Activated naive CD8-positive, alpha-beta T cell treated with anti-CD3 and anti-CD28 coated beads, Interleukin-2, amount 10 ng/mL, durations not matched to agents 7 days and 5 days (primary cell): ENCODE data around the gene MYLK3. TPM values are rescaled to one million over a fixed set of nuclear protein-coding genes. Genes with fewer than 3 reads are reported as not detected.

Experiments
- ATAC-seq: fragments of 150-1000 bp; cut with Tn5 transposase; one replicate; pipeline ENCODE4 v1.10.0; 2021; ENCODE audit warnings: low read depth, moderate library complexity
- POLR2A ChIA-PET: fragments of 350-600 bp; sonication (Branson Sonifier 250); formaldehyde crosslinking; loops from one replicate; lab custom pipeline; 2021; ENCODE audit warnings: antibody characterized with exemption; lab: Charles Lee
- DNase-seq: peaks from one replicate; pipeline ENCODE4 v3.0.0; 2021
- H3K27ac Mint-ChIP-seq: one replicate; pipeline ENCODE4 v1.8.0; 2022; ENCODE audit warnings: mild to moderate bottlenecking, mixed read lengths
- H3K27me3 Mint-ChIP-seq: one replicate; pipeline ENCODE4 v1.8.0; 2022; ENCODE audit warnings: mild to moderate bottlenecking, moderate library complexity, mixed read lengths
- H3K36me3 Mint-ChIP-seq: one replicate; pipeline ENCODE4 v1.8.0; 2021; ENCODE audit warnings: mild to moderate bottlenecking, mixed read lengths
- H3K4me1 Mint-ChIP-seq: one replicate; pipeline ENCODE4 v1.8.0; 2021; ENCODE audit warnings: mixed read lengths
- H3K4me3 Mint-ChIP-seq: one replicate; pipeline ENCODE4 v1.8.0; 2022; ENCODE audit warnings: mild to moderate bottlenecking, moderate library complexity, mixed read lengths
- H3K9me3 Mint-ChIP-seq: one replicate; pipeline ENCODE4 v1.8.0; 2021; ENCODE audit warnings: mixed read lengths
- total RNA-seq, 2 experiments: library from RNA; stranded (reverse); gene quantifications; one replicate each; pipeline ENCODE4 v1.2.3, GENCODE V29; 2021

The MYLK3 gene
- total RNA-seq, 2 experiments from 2014 or later: 0.61 TPM; not detected in 1

DNA sequence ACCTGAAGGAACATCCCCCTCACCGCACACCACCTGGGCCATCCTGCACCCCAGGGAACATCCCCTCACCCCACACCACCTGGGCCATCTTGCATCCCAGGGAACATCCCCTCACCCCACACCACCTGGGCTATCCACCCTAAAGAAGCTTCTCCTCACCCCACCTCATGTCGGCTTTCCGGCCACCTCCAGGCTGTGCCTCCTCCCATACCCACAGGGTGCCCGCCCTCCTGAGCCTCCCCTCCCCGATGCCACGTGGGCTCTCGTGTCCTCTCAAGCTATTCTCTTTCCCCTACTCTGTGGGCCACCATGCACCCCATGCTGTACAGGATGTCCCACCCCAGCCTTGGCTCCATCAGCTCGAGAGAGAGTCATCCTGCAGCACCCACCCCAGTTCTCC is 18.0 kb downstream of the MYLK3 start:
- H3K4me1 Mint-ChIP-seq: no peaks in the 10 kb centered on the region
- H3K36me3 Mint-ChIP-seq: no peaks in the 10 kb centered on the region
- no peak overlapping the region for H3K4me3 Mint-ChIP-seq
- DNase-seq: no peak
- peaks cover 6% of the 10 kb centered on the region for H3K9me3 Mint-ChIP-seq
- no peak overlapping the region for H3K27ac Mint-ChIP-seq
- ATAC-seq: no peak
- POLR2A ChIA-PET: no interaction called here
- H3K27me3 Mint-ChIP-seq: peaks cover 2% of the 10 kb centered on the region

GRCh38 chr16:46729326-46729995 is 18.7 kb downstream of the MYLK3 start:
- POLR2A ChIA-PET: no interaction called here
- peaks cover 7% of the 10 kb centered on the region for H3K9me3 Mint-ChIP-seq
- ATAC-seq (no peak), DNase-seq (no peak)
- H3K4me1 Mint-ChIP-seq: no peaks in the 10 kb centered on the region
- peaks cover 2% of the 10 kb centered on the region for H3K27me3 Mint-ChIP-seq
- no peaks in the 10 kb centered on the region for H3K36me3 Mint-ChIP-seq
- H3K4me3 Mint-ChIP-seq: no peak overlapping the region
- no peak overlapping the region for H3K27ac Mint-ChIP-seq

DNA sequence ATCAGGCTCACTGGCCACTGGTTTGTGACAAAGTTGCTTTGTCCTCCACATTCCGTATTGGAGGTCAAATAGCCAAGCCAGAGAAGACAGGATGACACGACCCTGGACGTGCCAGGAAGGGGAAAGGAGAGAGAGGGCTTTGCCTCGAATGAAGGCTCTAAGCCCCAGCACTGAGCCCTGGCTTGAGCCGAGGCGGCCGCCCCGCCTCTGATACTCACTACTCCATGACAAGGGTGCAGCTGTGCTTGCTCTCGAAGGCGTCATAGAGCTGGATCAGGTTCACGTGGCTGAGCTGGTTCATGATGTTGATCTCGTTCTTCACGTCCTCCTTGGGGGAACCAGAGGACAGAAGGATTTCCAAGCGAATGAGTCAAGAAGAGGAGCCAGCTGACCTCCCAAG is 19.3 kb downstream of the MYLK3 start:
- no peak for ATAC-seq
- Mint-ChIP-seq H3K4me3 (no peak overlapping the region), H3K9me3 (peaks cover 7% of the 10 kb centered on the region), H3K4me1 (no peaks in the 10 kb centered on the region), H3K36me3 (no peaks in the 10 kb centered on the region), H3K27me3 (peaks cover 3% of the 10 kb centered on the region), H3K27ac (no peak overlapping the region)
- POLR2A ChIA-PET: no interaction called here
- no peak for DNase-seq

DNA sequence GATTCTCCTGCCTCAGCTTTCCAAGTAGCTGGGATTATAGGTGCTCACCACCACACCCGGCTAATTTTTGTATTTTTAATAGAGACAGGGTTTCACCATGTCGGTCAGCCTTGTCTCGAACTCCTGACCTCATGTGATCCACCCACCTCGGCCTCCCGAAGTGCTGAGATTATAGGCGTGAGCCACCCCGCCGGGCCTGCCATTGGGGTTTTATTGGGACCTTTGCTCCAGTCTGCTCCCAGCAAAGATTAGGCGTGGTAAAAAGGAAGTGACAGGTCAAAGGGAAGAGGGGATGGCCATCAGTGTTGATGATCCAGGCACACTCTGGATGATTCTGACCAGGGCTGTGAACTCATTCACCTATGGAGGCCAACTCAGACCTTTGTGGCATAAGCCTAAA is 20.5 kb downstream of the MYLK3 start:
- Mint-ChIP-seq H3K4me3 (no peak overlapping the region), H3K4me1 (no peaks in the 10 kb centered on the region), H3K27me3 (peaks cover 5% of the 10 kb centered on the region), H3K27ac (no peak overlapping the region), H3K36me3 (no peaks in the 10 kb centered on the region), H3K9me3 (peaks cover 7% of the 10 kb centered on the region)
- DNase-seq: no peak
- POLR2A ChIA-PET: no interaction called here
- ATAC-seq: no peak

- Mint-ChIP-seq H3K27ac (no peak overlapping the region), H3K4me1 (no peaks in the 10 kb centered on the region), H3K4me3 (no peak overlapping the region), H3K36me3 (no peaks in the 10 kb centered on the region), H3K9me3 (peaks cover 7% of the 10 kb centered on the region), H3K27me3 (peaks cover 5% of the 10 kb centered on the region)
- POLR2A ChIA-PET: no interaction called here
- DNase-seq (no peak), ATAC-seq (no peak)
Measured at GRCh38 chr16:46727184-46727583, 21.0 kb downstream of the MYLK3 start.

GRCh38 chr16:46721885-46722284 is 26.3 kb downstream of the MYLK3 start:
- Mint-ChIP-seq H3K27ac (no peak overlapping the region), H3K36me3 (no peaks in the 10 kb centered on the region), H3K4me3 (no peak overlapping the region), H3K4me1 (no peaks in the 10 kb centered on the region), H3K27me3 (peaks cover 5% of the 10 kb centered on the region), H3K9me3 (peaks cover 7% of the 10 kb centered on the region)
- no peak for ATAC-seq
- POLR2A ChIA-PET: no interaction called here
- DNase-seq: no peak

GRCh38 chr16:46720619-46721018 is 27.5 kb downstream of the MYLK3 start:
- ATAC-seq: no peak
- H3K27ac Mint-ChIP-seq: no peak overlapping the region

DNA sequence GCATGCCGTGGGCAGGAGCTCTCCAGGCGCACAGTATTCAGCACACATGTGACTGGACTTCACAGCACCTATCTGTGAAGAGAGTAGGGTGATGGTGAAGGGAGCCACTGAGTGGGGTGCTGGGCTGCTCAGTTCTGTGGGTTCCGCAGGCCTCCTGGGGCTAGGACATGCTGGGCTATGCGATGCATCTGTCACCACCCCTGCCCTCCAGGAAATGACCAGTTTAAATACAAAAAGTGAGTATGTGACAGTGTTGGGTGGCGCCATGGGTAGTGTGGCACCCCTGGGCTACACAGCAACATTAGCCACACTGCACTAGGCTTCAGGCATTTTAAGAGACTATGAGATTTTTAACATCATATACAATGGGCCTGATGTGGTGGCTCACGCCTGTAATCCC is 28.6 kb downstream of the MYLK3 start:
- no peaks in the 10 kb centered on the region for H3K9me3 Mint-ChIP-seq
- peaks cover 3% of the 10 kb centered on the region for H3K27me3 Mint-ChIP-seq
- H3K36me3 Mint-ChIP-seq: no peaks in the 10 kb centered on the region
- ATAC-seq (no peak), DNase-seq (no peak)
- POLR2A ChIA-PET: no interaction called here
- H3K27ac Mint-ChIP-seq: no peak overlapping the region
- H3K4me3 Mint-ChIP-seq: no peak overlapping the region
- H3K4me1 Mint-ChIP-seq: no peaks in the 10 kb centered on the region

More at GRCh38 chr16:46720619-46721018, 27.5 kb downstream of the MYLK3 start:
- no peak for DNase-seq
- no peaks in the 10 kb centered on the region for H3K36me3 Mint-ChIP-seq
- no peaks in the 10 kb centered on the region for H3K4me1 Mint-ChIP-seq
- peaks cover 3% of the 10 kb centered on the region for H3K9me3 Mint-ChIP-seq
- peaks cover 3% of the 10 kb centered on the region for H3K27me3 Mint-ChIP-seq
- no peak overlapping the region for H3K4me3 Mint-ChIP-seq
- POLR2A ChIA-PET: no interaction called here

DNA sequence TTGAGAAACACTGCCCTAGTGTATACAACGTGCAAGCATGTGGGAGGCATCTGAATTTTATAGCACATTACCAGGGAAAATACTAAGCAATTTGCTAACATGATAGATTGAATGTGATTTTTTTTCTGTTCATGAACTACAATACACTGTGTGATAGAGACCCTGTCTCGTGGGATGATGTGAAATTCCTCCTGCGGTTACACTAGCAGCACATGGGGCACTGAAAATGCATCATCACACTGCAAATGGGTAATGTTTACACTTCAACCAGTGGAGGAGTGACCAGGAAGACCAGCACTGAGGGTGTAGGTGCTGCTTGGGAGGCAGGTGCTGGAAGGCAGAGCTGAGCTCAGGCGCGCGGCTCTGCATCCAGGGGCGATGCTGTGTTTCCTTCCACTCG is 29.9 kb downstream of the MYLK3 start:
- POLR2A ChIA-PET: no interaction called here
- Mint-ChIP-seq H3K27ac (no peak overlapping the region), H3K9me3 (no peaks in the 10 kb centered on the region), H3K4me1 (no peaks in the 10 kb centered on the region), H3K27me3 (peaks cover 4% of the 10 kb centered on the region), H3K4me3 (no peak overlapping the region), H3K36me3 (no peaks in the 10 kb centered on the region)
- ATAC-seq (no peak), DNase-seq (no peak)

DNA sequence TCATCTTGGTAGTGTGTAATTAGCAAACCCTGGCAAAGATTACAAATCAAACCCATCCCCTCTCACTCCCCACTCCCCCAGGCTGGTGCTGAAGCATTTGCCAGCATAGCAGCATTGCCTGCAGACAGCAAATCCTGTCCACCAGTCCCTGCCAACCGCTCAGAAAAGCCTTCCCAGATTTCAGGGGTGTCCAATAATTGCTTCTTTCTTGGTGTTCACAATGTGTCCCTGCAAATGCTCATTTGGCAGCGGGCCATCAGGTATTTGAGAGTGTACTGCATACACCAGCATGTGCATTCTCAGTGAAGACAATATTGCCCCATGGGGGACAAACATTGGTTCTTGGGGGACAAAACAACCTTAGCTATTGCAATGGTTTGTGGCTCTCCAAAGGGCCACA is 30.5 kb downstream of the MYLK3 start:
- DNase-seq (no peak), ATAC-seq (no peak)
- POLR2A ChIA-PET: no interaction called here
- H3K9me3 Mint-ChIP-seq: no peaks in the 10 kb centered on the region
- H3K36me3 Mint-ChIP-seq: no peaks in the 10 kb centered on the region
- H3K27ac Mint-ChIP-seq: no peak overlapping the region
- H3K27me3 Mint-ChIP-seq: peaks cover 4% of the 10 kb centered on the region
- H3K4me1 Mint-ChIP-seq: no peaks in the 10 kb centered on the region
- H3K4me3 Mint-ChIP-seq: no peak overlapping the region

GRCh38 chr16:46715769-46716305 is 32.3 kb downstream of the MYLK3 start:
- no peak overlapping the region for H3K4me3 Mint-ChIP-seq
- H3K27me3 Mint-ChIP-seq: peaks cover 4% of the 10 kb centered on the region
- no peaks in the 10 kb centered on the region for H3K36me3 Mint-ChIP-seq
- POLR2A ChIA-PET: no interaction called here
- no peaks in the 10 kb centered on the region for H3K4me1 Mint-ChIP-seq
- H3K27ac Mint-ChIP-seq: no peak overlapping the region
- DNase-seq (no peak), ATAC-seq (no peak)
- H3K9me3 Mint-ChIP-seq: no peaks in the 10 kb centered on the region

DNA sequence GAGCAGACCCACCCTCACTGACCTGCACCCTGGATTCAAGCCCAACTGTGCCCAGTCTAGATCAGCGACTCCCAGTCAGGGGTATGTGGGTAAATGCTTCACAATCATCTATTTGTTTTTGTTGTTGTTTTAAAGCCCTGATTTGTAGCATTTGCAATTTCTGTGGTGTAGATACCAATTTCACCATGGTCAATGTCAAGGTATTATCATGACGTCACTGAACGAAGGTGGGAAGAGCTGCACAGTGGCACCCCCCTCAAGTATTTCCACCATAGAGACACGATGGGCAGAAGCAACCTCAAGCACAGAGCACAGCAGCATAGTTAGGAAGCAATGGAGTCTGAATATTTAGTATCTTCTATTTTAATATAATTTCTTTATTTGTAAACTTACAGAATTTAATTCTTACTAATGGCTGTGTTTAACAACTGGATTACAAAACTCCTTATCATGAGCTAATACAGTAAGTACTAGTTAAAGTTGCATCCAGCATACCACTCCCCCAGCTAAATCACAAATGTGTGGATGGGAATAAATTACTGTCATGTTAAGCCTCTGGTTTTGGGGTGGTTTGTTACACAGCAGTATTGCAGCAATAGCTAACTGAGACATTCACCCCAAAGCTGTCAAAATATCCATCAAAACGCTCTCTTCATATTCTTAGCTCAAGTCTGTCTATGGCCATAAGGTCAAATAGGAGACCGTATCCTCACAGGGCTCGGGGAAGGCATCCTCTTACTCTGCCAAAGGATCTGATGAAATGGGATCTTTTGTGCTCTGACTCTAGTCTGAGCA is 33.1 kb downstream of the MYLK3 start:
- Mint-ChIP-seq H3K4me3 (no peak overlapping the region), H3K36me3 (no peaks in the 10 kb centered on the region), H3K9me3 (no peaks in the 10 kb centered on the region), H3K4me1 (no peaks in the 10 kb centered on the region), H3K27ac (no peak overlapping the region), H3K27me3 (peaks cover 4% of the 10 kb centered on the region)
- ATAC-seq (no peak), DNase-seq (no peak)
- POLR2A ChIA-PET: no interaction called here

DNA sequence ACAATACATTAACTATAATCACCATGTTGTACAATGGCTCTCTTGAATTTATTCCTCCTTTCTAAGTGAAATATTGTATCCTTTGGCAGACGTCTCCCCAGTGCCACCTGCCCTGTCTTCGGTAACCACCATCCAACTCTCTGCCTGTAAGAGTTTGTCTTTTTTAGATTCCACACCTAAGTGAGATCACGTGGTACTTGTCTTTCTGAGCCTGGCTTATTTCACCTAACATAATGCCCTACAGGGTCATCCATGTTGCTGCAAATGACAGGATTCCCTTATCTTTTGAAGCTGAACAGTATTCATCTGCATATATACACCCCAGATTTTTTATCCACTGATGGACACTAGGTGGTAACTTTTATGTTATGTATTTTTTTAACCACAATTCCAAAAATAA is 34.5 kb downstream of the MYLK3 start:
- POLR2A ChIA-PET: no interaction called here
- DNase-seq (no peak), ATAC-seq (no peak)
- Mint-ChIP-seq H3K36me3 (no peaks in the 10 kb centered on the region), H3K4me3 (no peak overlapping the region), H3K27me3 (peaks cover 4% of the 10 kb centered on the region), H3K9me3 (no peaks in the 10 kb centered on the region), H3K27ac (no peak overlapping the region), H3K4me1 (no peaks in the 10 kb centered on the region)

GRCh38 chr16:46712911-46713310 is 35.2 kb downstream of the MYLK3 start:
- no peaks in the 10 kb centered on the region for H3K36me3 Mint-ChIP-seq
- no peak overlapping the region for H3K4me3 Mint-ChIP-seq
- H3K9me3 Mint-ChIP-seq: no peaks in the 10 kb centered on the region
- H3K4me1 Mint-ChIP-seq: no peaks in the 10 kb centered on the region
- DNase-seq (no peak), ATAC-seq (no peak)
- POLR2A ChIA-PET: no interaction called here
- no peak overlapping the region for H3K27ac Mint-ChIP-seq
- H3K27me3 Mint-ChIP-seq: peaks cover 4% of the 10 kb centered on the region
